ENCODE results near the gene SKOR1. TPM values are rescaled to one million over a fixed set of nuclear protein-coding genes. Genes with fewer than 3 reads are reported as not detected.

SKOR1 gene
- total RNA-seq, 2 experiments from 2014 or later: 1.0 to 1.5 TPM

DNA sequence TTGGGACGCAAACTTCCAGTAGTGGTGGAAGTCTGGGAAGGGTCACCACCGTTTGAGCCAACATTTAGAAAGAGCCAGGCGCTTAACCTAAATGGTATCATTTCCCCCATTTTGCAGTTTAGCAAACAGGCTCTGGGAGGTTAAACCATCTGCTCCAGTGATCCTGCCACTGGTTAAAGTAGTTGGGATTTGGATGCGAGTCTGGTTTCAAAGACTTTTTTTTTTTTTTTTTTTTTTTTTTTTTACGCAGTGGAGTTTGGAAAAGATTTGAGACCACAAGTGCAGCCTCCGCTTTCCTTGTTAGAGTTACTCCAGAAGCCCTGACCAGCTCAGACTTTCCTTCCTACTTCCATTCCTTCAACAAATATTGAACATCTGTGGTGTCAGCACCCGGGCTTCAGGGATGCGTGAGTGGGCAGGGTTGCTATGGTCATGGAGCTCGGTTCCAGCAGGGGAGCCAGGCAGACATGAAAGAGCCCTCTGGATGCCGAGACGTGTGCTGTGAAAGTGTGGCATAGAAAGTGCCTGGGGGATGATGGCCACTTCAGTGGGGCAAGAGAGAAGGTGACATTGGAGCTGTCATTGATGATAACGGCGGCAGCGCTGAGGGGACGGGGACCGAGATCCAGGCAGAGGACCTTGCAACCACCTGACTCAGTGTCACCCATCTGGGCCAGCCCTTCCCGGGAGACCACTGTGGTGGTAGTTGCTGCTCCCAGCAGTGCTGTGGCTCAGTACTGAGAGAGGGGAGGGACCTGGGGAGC, 15.6 kb downstream of the SKOR1 start:
- Histone ChIP-seq H4K20me1 (ENCODE audit: insufficient read depth, low read length) (no peaks in the 10 kb centered on the region), H3K27ac (ENCODE audit: low read depth, low read length, poor library complexity, severe bottlenecking) (peak overlapping the region; percentile 86), H3K79me2 (ENCODE audit: insufficient read depth, low read depth, low read length) (no peaks in the 10 kb centered on the region), H2AFZ (ENCODE audit: low read length) (peak overlapping the region; percentile 45; the same call in 1 of the 2 replicates), H3K4me1 (ENCODE audit: insufficient read depth, low read length, poor library complexity, severe bottlenecking) (peaks cover 55% of the 10 kb centered on the region), H3K4me3 (ENCODE audit: low read depth, low read length, poor library complexity, severe bottlenecking) (peak overlapping the region; percentile 73), H3K9me2 (ENCODE audit: insufficient read depth, low read length) (no peaks in the 10 kb centered on the region), H3K9me3 (ENCODE audit: low read length) (no peaks in the 10 kb centered on the region), H3K4me2 (ENCODE audit: low read length) (peak overlapping the region; percentile 92), H3K36me3 (ENCODE audit: insufficient read depth, low read length) (no peaks in the 10 kb centered on the region)
- DNase-seq (ENCODE audit: low spot score): peak; percentile 54
- TSS peak; percentile 92 for BruUV-seq (replicated peaks)
- no peak for TF ChIP-seq CTCF (conservative IDR thresholded peaks at IDR 0.05; ENCODE audit: low read length)
- no peak for TF ChIP-seq EZH2phosphoT487 (IDR thresholded peaks at IDR 0.05; ENCODE audit: borderline replicate concordance, low read depth, low read length)
- CTCF ChIA-PET (ENCODE audit: unreplicated experiment): interaction anchor here (0.6 to 1.6 kb wide), 4 partner anchors 12 to 1127 kb away, joined by 3 to 5 read pairs (median 4); no protein-coding TSS in a partner anchor
- POLR2A ChIA-PET: interaction anchor here (0.6 to 2.2 kb wide), 6 partner anchors 10 to 306 kb away, joined by 3 to 16 read pairs (median 3); no protein-coding TSS in a partner anchor
- intact Hi-C loops (cut with micrococcal nuclease; ENCODE audit: unreplicated experiment): loop anchor here (1.0 kb wide), 1 partner anchor 314 kb away; no protein-coding TSS in a partner anchor

DNA sequence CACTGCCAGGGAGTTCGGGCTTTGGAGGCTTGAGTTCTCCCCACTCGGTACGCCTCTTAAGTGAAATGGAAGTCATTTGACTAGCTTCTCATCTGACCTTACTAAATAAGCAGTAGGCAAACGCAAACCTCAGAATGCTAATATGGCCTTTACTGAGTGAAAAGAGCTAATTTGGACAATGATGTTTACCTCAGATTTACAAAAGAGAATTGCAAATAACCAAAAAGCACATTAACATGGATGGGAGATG, 16.1 kb downstream of the SKOR1 start:
- TF ChIP-seq EZH2phosphoT487 (IDR thresholded peaks at IDR 0.05; ENCODE audit: borderline replicate concordance, low read depth, low read length) (no peak), CTCF (conservative IDR thresholded peaks at IDR 0.05; ENCODE audit: low read length) (no peak)
- Histone ChIP-seq H3K4me3 (ENCODE audit: low read depth, low read length, poor library complexity, severe bottlenecking) (peak overlapping the region; percentile 73), H3K9me2 (ENCODE audit: insufficient read depth, low read length) (no peaks in the 10 kb centered on the region), H3K36me3 (ENCODE audit: insufficient read depth, low read length) (no peaks in the 10 kb centered on the region), H3K27ac (ENCODE audit: low read depth, low read length, poor library complexity, severe bottlenecking) (peak overlapping the region; percentile 86), H3K4me2 (ENCODE audit: low read length) (peak overlapping the region; percentile 92), H2AFZ (ENCODE audit: low read length) (peak overlapping the region; percentile 45; the same call in 1 of the 2 replicates), H4K20me1 (ENCODE audit: insufficient read depth, low read length) (no peaks in the 10 kb centered on the region), H3K79me2 (ENCODE audit: insufficient read depth, low read depth, low read length) (no peaks in the 10 kb centered on the region), H3K4me1 (ENCODE audit: insufficient read depth, low read length, poor library complexity, severe bottlenecking) (peaks cover 51% of the 10 kb centered on the region), H3K9me3 (ENCODE audit: low read length) (no peaks in the 10 kb centered on the region)
- ChIA-PET POLR2A (interaction anchor here (0.6 to 2.2 kb wide), 6 partner anchors 9 to 306 kb away, joined by 3 to 16 read pairs (median 3); no protein-coding TSS in a partner anchor), CTCF (ENCODE audit: unreplicated experiment) (interaction anchor here (0.6 to 1.6 kb wide), 4 partner anchors 22 to 1127 kb away, joined by 3 to 5 read pairs (median 4); no protein-coding TSS in a partner anchor)
- intact Hi-C loops (cut with micrococcal nuclease; ENCODE audit: unreplicated experiment): no loop called here
- BruUV-seq (replicated peaks): no TSS peak
- no peak for DNase-seq (ENCODE audit: low spot score)

DNA sequence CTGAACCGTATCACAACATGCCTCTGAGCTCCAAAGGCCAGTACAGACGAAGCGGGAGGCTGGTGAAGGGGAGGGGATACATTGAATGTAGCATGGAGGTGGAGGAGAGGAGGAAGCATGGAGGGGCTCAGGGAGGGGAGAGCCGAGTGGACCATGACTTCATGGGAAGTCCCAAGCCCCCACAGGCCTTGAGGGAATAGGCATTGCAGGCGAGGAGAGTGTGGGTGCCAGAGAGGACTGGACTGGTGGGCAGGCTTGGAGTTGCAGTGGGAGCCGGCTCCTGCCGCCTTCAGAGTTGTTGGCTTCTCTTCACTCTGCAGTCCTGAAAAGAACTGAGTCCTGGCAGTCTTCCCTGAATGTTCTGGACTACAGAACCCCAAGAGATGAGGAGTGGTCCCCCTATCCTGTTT, 17.8 kb downstream of the SKOR1 start:
- Histone ChIP-seq H3K9me2 (ENCODE audit: insufficient read depth, low read length) (no peaks in the 10 kb centered on the region), H3K4me2 (ENCODE audit: low read length) (no peak overlapping the region), H3K9me3 (ENCODE audit: low read length) (no peaks in the 10 kb centered on the region), H4K20me1 (ENCODE audit: insufficient read depth, low read length) (no peaks in the 10 kb centered on the region), H3K36me3 (ENCODE audit: insufficient read depth, low read length) (no peaks in the 10 kb centered on the region), H3K4me1 (ENCODE audit: insufficient read depth, low read length, poor library complexity, severe bottlenecking) (peaks cover 42% of the 10 kb centered on the region), H2AFZ (ENCODE audit: low read length) (no peak overlapping the region), H3K4me3 (ENCODE audit: low read depth, low read length, poor library complexity, severe bottlenecking) (no peak overlapping the region), H3K27ac (ENCODE audit: low read depth, low read length, poor library complexity, severe bottlenecking) (no peak overlapping the region), H3K79me2 (ENCODE audit: insufficient read depth, low read depth, low read length) (no peaks in the 10 kb centered on the region)
- TF ChIP-seq EZH2phosphoT487 (IDR thresholded peaks at IDR 0.05; ENCODE audit: borderline replicate concordance, low read depth, low read length) (no peak), CTCF (conservative IDR thresholded peaks at IDR 0.05; ENCODE audit: low read length) (no peak)
- DNase-seq (ENCODE audit: low spot score): no peak
- no TSS peak for BruUV-seq (replicated peaks)
- POLR2A ChIA-PET: no interaction called here
- intact Hi-C loops (cut with micrococcal nuclease; ENCODE audit: unreplicated experiment): no loop called here
- CTCF ChIA-PET (ENCODE audit: unreplicated experiment): no interaction called here

Measured in OCI-LY7 (cell line).